NB4 (cell line): ENCODE results near the gene GAB2.

Source experiments
- DNase-seq: peaks from one replicate; pipeline ENCODE4 v3.0.0; 2010; ENCODE audit warnings: low read depth
- H3K4me3 ChIP-seq: one replicate; pipeline ENCODE4 v1.5.1; 2011; ENCODE audit warnings: mild to moderate bottlenecking, low read depth, low read length, moderate library complexity
- CTCF ChIP-seq: IDR thresholded peaks from one replicate; pipeline ENCODE4 v1.5.1; 2012; ENCODE audit warnings: low read depth, low read length
- MAX ChIP-seq: IDR thresholded peaks from 2 replicates; pipeline ENCODE4 v1.6.1; 2011; ENCODE audit warnings: low read depth, low read length
- MYC ChIP-seq: IDR thresholded peaks from 2 replicates; pipeline ENCODE4 v1.6.1; 2011; ENCODE audit warnings: low read depth, low read length
- POLR2A ChIP-seq: IDR thresholded peaks from 2 replicates; pipeline ENCODE4 v1.6.1; 2011; ENCODE audit warnings: mild to moderate bottlenecking; ENCODE audit not compliant: insufficient read length; ENCODE audit errors: extremely low read depth

The GAB2 gene

DNA sequence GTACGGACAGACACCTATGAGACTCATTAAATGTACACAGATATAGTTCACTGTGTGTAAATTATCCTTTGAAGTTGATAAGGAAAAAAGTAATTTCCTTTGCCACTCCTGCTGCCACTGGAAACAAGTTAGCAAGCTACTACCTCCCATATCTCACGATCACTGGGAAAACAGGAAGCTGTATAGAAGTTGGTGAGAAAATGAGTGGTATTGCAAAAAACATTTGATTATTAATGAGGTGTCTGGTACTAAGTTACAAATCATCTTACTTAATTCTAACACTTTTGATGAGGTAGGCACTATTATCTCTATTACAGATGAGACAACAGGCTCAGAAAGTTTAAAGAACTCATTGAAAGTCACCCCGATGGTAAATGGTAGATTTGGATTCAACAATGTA lies 68.5 kb downstream of the GAB2 start:
- DNase-seq = peak; percentile 51
- no peak for TF ChIP-seq MYC
- no peak for TF ChIP-seq MAX
- TF ChIP-seq POLR2A = no peak
- H3K4me3 ChIP-seq = peak overlapping the region; percentile 62

DNA sequence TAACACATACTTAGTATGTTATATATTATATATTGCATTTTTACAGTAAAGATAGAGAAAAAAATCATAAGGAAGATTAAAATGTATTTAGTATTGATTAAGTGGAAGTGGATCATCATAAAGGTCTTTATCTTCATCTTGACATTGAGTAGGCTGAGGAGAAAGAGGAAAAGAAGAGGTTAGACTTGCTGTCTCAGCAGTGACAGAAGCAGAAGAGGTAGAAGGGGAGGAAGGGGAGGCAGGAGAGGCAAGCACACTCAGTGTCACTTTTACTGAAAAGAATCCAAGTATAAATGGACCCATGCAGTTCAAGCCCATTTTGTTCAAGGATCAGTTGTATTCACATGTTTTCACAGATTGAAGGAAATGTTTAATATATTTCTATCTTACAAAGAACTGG lies 69.7 kb downstream of the GAB2 start:
- H3K4me3 ChIP-seq = no peak overlapping the region
- DNase-seq = peak; percentile 43
- TF ChIP-seq MAX = no peak
- TF ChIP-seq POLR2A = no peak
- TF ChIP-seq MYC = no peak
- no peak for TF ChIP-seq CTCF

GRCh38 chr11:78346799-78347198 lies 70.8 kb downstream of the GAB2 start:
- H3K4me3 ChIP-seq = no peak overlapping the region
- DNase-seq = no peak
- TF ChIP-seq MAX (no peak), CTCF (no peak), MYC (no peak), POLR2A (no peak)

DNA sequence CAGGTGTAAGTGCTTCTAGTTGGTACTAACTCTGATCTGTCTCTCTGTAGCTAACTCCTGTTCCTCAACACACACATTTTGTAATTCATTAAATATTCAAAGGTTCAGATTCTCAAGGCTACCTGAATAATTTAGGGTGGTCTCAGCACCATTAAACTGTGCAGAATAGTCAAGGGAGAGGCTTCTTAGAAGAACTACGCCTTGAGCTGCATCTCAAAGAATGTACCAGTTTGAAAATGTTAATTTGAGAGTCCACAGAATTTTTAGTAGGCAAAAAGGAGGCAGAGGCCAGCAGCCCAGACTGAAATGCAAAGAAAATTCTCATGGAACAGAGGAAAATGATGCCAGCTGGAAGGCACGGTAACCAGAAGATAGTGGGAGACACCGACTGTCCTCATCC lies 72.2 kb downstream of the GAB2 start:
- TF ChIP-seq MAX (no peak), POLR2A (no peak), CTCF (no peak), MYC (no peak)
- H3K4me3 ChIP-seq = no peak overlapping the region
- no peak for DNase-seq

GRCh38 chr11:78344676-78345075 lies 72.9 kb downstream of the GAB2 start:
- no peak for TF ChIP-seq MAX
- no peak for TF ChIP-seq POLR2A
- TF ChIP-seq MYC = no peak
- no peak for TF ChIP-seq CTCF
- DNase-seq = no peak
- H3K4me3 ChIP-seq = no peak overlapping the region

DNA sequence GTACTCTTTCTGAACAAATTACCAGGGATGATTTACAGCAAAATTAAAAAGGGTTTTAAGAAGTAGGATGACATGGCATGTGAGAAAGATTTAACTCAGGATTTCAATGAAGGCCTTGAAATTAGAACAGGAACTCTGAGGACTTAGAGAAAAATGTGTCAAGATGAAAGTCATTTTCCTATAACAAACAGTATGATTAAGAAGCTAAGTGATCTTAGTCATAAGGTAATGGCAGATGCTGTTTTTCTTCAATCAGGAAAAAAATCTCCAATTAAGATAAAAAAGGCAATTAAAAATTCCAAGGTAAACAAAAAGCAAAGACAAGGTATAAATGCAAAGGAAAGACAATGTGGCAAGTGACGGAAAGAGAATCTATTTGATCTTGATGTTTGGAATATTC lies 73.5 kb downstream of the GAB2 start:
- TF ChIP-seq MYC (no peak), MAX (no peak), CTCF (no peak), POLR2A (no peak)
- DNase-seq = no peak
- H3K4me3 ChIP-seq = no peak overlapping the region
